GM06990 (cell line): Measurements from ENCODE around the gene NOL3.

Source experiments
- DNase-seq: peaks from one replicate; pipeline ENCODE4 v3.0.0-alpha.2; 2011; ENCODE audit not compliant: insufficient read length; ENCODE audit errors: extremely low read depth
- H3K27me3 ChIP-seq: replicated peaks from 2 replicates; pipeline ENCODE4 v1.6.0; 2011; ENCODE audit warnings: low read length; ENCODE audit not compliant: control insufficient read depth, insufficient read depth
- H3K36me3 ChIP-seq: 2 replicates; pipeline ENCODE4 v1.5.1; 2011; ENCODE audit warnings: low read length; ENCODE audit not compliant: control insufficient read depth, insufficient read depth
- H3K4me3 ChIP-seq: replicated peaks from 2 replicates; pipeline ENCODE4 v1.5.1; 2011; ENCODE audit warnings: low read depth, mild to moderate bottlenecking, control low read depth, low read length
- TF ChIP-seq, protein P1 (sequence below): IDR thresholded peaks from 2 replicates; pipeline ENCODE4 v1.5.1; 2011; ENCODE audit warnings: low read length, control low read depth, mild to moderate bottlenecking, inconsistent platforms; ENCODE audit not compliant: insufficient read depth, poor library complexity, severe bottlenecking

NOL3 gene

DNA sequence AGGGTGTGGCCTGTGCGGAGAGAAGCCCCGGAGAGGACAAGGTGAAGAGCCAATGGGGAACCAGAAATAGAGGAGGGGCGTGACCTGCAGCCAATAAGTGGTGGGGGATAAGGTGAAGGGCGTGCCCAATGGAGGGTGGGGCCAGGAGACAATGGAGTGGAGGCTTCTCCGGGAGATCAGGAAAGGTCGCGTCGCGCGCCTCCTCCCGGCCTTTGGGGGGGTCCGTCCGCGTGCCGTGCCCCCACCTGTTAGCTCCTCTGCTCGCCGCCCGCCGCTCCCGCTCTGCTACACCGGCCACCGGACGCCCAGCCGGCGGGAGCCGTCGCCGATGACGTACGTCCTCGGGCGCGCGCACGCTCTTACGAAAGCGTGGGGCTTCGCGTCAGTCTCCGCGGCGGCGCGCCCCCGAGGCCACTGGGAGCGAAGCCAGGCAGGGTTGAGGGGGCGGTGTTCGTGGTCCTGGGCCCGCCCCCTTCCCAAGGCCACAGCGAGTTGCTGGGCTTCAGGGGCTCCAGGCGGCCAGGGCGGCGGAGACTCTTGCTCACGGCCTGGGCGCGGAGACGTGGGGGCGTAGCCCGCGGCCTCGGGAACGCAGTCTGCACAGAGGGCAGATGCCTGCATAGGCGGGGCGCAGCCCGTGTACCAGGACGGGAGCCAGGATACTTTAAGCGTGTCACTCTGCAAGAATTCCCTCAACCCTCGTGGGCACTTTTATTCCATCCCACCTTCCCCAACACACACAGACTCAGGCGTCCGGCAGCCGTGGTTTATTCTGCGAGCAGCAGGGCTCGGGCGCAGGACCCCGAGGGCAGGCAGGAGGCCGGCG is 13.5 kb downstream of the NOL3 start, which contains the start of gene MATCAP1:
Gene MATCAP1 (minus strand): TSS at position 337 of the 826 bp plus-strand sequence. CDS start 3,353 bp downstream, outside the sequence.
- Histone ChIP-seq H3K4me3 (peak within 1 kb of the TSS; percentile 77), H3K36me3 (no peaks in the 10 kb centered on the region; the same call in 1 of the 2 replicates), H3K27me3 (no peaks in the 10 kb centered on the region; the same call in 1 of the 2 replicates)
- TF ChIP-seq, protein P1, sequence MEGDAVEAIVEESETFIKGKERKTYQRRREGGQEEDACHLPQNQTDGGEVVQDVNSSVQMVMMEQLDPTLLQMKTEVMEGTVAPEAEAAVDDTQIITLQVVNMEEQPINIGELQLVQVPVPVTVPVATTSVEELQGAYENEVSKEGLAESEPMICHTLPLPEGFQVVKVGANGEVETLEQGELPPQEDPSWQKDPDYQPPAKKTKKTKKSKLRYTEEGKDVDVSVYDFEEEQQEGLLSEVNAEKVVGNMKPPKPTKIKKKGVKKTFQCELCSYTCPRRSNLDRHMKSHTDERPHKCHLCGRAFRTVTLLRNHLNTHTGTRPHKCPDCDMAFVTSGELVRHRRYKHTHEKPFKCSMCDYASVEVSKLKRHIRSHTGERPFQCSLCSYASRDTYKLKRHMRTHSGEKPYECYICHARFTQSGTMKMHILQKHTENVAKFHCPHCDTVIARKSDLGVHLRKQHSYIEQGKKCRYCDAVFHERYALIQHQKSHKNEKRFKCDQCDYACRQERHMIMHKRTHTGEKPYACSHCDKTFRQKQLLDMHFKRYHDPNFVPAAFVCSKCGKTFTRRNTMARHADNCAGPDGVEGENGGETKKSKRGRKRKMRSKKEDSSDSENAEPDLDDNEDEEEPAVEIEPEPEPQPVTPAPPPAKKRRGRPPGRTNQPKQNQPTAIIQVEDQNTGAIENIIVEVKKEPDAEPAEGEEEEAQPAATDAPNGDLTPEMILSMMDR: no peak
- peak; percentile 94 for DNase-seq

DNA sequence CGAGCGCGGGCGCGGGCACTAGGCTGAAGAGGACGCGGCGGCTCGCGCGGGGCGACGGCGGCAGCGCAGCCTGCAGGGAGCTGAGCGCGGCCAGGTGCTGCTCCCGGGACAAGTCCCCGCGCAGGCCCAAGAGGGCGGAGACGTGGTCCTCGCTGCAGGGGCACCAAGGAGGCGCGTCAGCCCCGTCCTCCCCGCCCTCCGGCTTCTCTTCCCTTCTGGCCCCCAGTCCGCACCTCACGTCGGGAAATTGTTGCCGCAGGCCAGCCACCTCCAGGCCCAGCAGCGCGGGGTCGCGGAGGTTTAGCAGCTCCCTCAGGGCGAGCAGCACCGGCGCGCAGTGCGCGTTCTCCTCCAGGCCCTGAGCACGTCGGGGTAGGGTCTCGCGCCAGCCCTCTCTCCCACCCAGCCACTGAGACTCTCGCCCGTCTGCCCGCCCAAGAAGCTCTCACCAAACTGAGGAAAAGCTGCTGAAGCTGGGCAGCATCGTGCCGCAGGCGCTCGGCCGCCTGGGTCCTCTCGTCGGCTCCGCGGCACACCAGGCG is 14.2 kb downstream of the NOL3 start:
- H3K36me3 ChIP-seq: no peaks in the 10 kb centered on the region; the same call in 1 of the 2 replicates
- no peak for DNase-seq
- TF ChIP-seq, protein P1: no peak

DNA sequence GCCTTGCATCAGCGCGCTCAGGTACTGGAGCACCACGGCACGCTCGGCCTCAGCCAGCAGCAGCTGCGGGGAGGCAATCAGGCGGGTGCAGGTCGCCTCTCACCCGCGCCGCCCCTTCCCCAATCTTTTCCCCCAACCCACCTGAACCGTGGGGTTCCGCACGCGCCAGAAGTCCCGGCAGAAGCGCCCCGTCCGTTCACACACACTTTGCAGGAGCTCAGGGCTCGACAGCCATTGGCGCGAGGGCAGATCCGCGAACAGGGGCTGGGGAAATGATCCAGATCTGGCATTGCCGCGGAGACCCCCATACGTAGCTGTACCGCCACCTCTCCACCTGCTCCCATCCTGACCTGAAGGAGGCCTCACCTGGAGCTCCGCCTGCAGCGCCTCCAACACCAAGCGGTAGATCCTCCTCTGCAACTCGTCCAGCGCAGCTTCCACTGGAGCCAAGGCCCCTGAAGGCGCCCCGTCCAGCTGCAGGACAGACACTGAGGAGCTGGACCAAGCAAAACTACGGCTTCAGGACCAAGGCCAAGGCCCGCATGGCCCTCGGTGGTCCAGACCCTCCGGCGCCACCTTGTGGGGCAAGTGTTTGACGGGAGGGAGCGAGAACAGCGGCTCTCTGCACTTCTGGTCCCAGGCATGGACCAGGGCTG is 14.8 kb downstream of the NOL3 start:
- TF ChIP-seq, protein P1: peak; percentile 88
- Histone ChIP-seq H3K36me3 (no peaks in the 10 kb centered on the region), H3K4me3 (no peak overlapping the region), H3K27me3 (no peaks in the 10 kb centered on the region; the same call in 1 of the 2 replicates)
- peak; percentile 74 for DNase-seq

More for the DNA sequence above, 14.2 kb downstream of the NOL3 start:
- Histone ChIP-seq H3K4me3 (peak overlapping the region; percentile 77), H3K27me3 (no peaks in the 10 kb centered on the region; the same call in 1 of the 2 replicates)

DNA sequence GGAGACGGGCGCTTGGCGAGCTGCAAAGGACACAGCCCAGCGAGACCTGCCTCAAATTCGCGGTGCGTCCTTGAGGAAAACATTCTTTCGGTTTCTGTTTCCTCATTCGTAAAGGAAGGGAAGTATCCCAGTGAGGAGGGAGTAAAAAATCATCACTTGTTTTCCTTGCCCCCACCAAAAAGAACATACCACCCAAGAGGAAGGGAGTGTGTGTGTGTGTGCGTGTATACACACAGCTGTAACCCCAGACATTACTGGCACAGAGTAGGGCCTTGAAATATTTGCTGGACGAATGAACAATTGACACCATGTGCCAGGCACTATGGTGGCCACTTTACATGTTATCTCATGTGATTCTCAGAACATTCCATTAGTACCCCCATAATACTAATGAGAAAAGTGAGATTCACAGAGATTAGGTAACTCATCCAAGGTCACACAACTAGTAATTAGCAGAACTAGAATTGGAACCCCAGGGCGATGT is 15.4 kb downstream of the NOL3 start:
- DNase-seq: no peak
- Histone ChIP-seq H3K36me3 (no peaks in the 10 kb centered on the region), H3K27me3 (no peaks in the 10 kb centered on the region; the same call in 1 of the 2 replicates), H3K4me3 (no peak overlapping the region)
- TF ChIP-seq, protein P1: no peak

DNA sequence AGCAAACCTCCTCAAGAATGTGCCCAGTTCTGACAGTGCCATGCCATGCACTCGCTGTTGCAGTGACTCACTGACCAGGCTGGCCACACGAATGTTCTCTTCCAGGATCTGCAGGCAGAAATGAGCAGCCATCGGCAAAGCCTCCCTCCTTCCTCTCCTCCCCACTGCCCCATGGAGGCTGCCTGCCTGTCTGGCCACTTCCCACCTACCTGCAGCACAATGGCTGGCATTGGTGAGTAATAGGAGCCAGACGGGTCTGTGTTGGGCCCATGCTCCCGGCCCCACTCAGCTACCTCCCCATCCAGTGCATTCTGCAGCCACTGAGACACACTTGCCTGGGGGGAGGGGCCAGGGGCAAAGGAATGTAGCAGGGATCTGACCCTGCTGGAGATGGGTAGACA is 16.2 kb downstream of the NOL3 start:
- H3K4me3 ChIP-seq: no peak overlapping the region
- TF ChIP-seq, protein P1: no peak
- no peaks in the 10 kb centered on the region for H3K36me3 ChIP-seq
- no peaks in the 10 kb centered on the region; the same call in 1 of the 2 replicates for H3K27me3 ChIP-seq
- no peak for DNase-seq
